ENCODE measurements around the gene TRIP13.

GRCh38 chr5:932151-932627 is 39.5 kb downstream of the TRIP13 start:
- TF ChIP-seq CTCF (IDR thresholded peaks at IDR 0.05) (no peak), EP300 (IDR thresholded peaks at IDR 0.05) (no peak)
